ENCODE measurements around the gene DBN1.

DNA sequence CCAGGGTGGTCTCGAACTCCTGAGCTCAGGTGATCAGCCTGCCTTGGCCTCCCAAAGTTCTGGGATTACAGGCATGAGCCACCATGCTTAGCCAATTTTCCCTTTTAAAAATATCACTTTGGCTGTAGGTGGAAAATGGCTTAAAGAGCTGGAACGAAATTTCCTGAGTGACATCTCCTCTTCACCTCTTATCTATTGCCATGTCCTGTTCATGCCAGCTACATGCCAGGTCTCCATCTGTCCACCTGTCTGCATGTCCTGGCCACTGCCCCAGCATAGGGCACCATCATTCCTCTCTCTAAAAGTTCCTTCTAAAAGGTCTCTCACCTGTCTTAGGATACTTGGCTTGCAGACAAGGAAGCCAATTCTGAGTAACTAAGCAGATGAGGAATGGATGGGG, 49.8 kb downstream of the DBN1 start:
- TF ChIP-seq, protein P1, sequence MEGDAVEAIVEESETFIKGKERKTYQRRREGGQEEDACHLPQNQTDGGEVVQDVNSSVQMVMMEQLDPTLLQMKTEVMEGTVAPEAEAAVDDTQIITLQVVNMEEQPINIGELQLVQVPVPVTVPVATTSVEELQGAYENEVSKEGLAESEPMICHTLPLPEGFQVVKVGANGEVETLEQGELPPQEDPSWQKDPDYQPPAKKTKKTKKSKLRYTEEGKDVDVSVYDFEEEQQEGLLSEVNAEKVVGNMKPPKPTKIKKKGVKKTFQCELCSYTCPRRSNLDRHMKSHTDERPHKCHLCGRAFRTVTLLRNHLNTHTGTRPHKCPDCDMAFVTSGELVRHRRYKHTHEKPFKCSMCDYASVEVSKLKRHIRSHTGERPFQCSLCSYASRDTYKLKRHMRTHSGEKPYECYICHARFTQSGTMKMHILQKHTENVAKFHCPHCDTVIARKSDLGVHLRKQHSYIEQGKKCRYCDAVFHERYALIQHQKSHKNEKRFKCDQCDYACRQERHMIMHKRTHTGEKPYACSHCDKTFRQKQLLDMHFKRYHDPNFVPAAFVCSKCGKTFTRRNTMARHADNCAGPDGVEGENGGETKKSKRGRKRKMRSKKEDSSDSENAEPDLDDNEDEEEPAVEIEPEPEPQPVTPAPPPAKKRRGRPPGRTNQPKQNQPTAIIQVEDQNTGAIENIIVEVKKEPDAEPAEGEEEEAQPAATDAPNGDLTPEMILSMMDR (IDR thresholded peaks at IDR 0.05; ENCODE audit: borderline replicate concordance, extremely low read depth, low read length, poor library complexity, severe bottlenecking): no peak
- no peak for TF ChIP-seq EZH2 (IDR thresholded peaks at IDR 0.05; ENCODE audit: borderline replicate concordance, low read depth, low read length, severe bottlenecking)
